ENCODE data around the gene GRIN3B. TPM values are rescaled to one million over a fixed set of nuclear protein-coding genes. Genes with fewer than 3 reads are reported as not detected.

GRIN3B gene
- total and polyA plus RNA-seq, 9 of the 15 experiments (the other 6 are each of a cell fraction or from before 2014, with no cell fraction given), result 0.06 to 0.95 (median 0.19) TPM; not detected in 6

- 0 out of 4 replicates have a peak, but pooled peaks of 1 of the 2 experiments have one; percentile 14 for TF ChIP-seq TEAD1 (CRISPR knock-in tag; IDR thresholded peaks at IDR 0.05)
These were observed 48.1 kb upstream of the GRIN3B start (continued) for GRCh38 chr19:952049-952679.

GRCh38 chr19:952680-953444, 47.4 kb upstream of the GRIN3B start:
- Histone ChIP-seq H3K9me3 (replicated peaks; ENCODE audit: control insufficient read depth, insufficient read depth, low read depth, low read length) (no peaks in the 10 kb centered on the region), H3K36me3 (ENCODE audit: control insufficient read depth, insufficient read depth, low read length) (peaks cover 20% of the 10 kb centered on the region; the same call in 1 of the 3 replicates), H2AFZ (ENCODE audit: low read depth, low read length) (no peak overlapping the region), H3K4me3 (peak overlapping the region; percentile 28), H3K4me2 (ENCODE audit: insufficient read depth, low read length) (peak overlapping the region; percentile 73), H3K79me2 (ENCODE audit: control insufficient read depth, insufficient read depth, low read length) (peaks cover 85% of the 10 kb centered on the region), H4K20me1 (replicated peaks; ENCODE audit: control insufficient read depth, insufficient read depth, low read length) (no peaks in the 10 kb centered on the region), H3K9ac (ENCODE audit: insufficient read depth in 1 of 2, low read depth in 2 of 2, low read length in 2 of 2) (peak overlapping the region; percentile 76 to 83), H3K27ac (ENCODE audit: extremely low read depth, low read depth, low read length) (peak overlapping the region; percentile 96), H3K4me1 (replicated peaks in 1 of 2; ENCODE audit: control insufficient read depth in 2 of 2, insufficient read depth in 2 of 2, low read length in 2 of 2) (peaks cover 51 to 88% of the 10 kb centered on the region in 2 experiments), H3K9me1 (ENCODE audit: control insufficient read depth, insufficient read depth, low read length) (no peaks in the 10 kb centered on the region), H3K27me3 (ENCODE audit: control insufficient read depth in 2 of 2, insufficient read depth in 2 of 2, low read length in 2 of 2) (no peaks in the 10 kb centered on the region)
- ChIA-PET CTCF (ENCODE audit: low intra/inter-chr PET ratio) (interaction anchor here (0.6 kb wide), 1 partner anchor 34 kb away, joined by 3 read pairs; no protein-coding TSS in a partner anchor), POLR2A (interaction anchor here (1.1 to 1.3 kb wide), 3 partner anchors 9 to 11 kb away, joined by 4 to 8 read pairs (median 4); no protein-coding TSS in a partner anchor)
- DNase-seq (ENCODE audit: extremely low read depth in 1 of 4, low spot score in 3 of 4) (peak; percentile 54 to 81 (median 80)), FAIRE-seq (peak; percentile 94), ATAC-seq (peak; percentile 57)
- WGBS (ENCODE audit: insufficient coverage, low coverage, missing lambda C conversion rate), result 4% methylated on average over 15 of the region's 21 CpGs
- in situ Hi-C loops (cut with MboI), result no loop called here
- TSS peak; percentile 89 for BruUV-seq (replicated peaks)
- intact Hi-C loops (cut with micrococcal nuclease), result no loop called here
- TF ChIP-seq ARID1B (IDR thresholded peaks at IDR 0.05) (peak; percentile 43; the same call in 1 of the 2 replicates), NFE2 (IDR thresholded peaks at IDR 0.05; ENCODE audit: low read depth) (no peak), RBBP5 (IDR thresholded peaks at IDR 0.05; ENCODE audit: borderline replicate concordance, insufficient read depth, low read length, poor library complexity, severe bottlenecking) (peak; percentile 17), SRSF9 (IDR thresholded peaks at IDR 0.05; ENCODE audit: borderline replicate concordance, low read depth, low read length) (no peak), CTBP1 (IDR thresholded peaks at IDR 0.05; ENCODE audit: borderline replicate concordance) (peak; percentile 12; the same call in 1 of the 2 replicates), ZNF589 (CRISPR knock-in tag; IDR thresholded peaks at IDR 0.05; ENCODE audit: low read depth) (peak; percentile 6; the same call in 1 of the 2 replicates), KDM2B (CRISPR knock-in tag; IDR thresholded peaks at IDR 0.05) (no peak), MTA3 (IDR thresholded peaks at IDR 0.05; ENCODE audit: borderline replicate concordance) (peak; percentile 33; the same call in 1 of the 2 replicates), EP400 (IDR thresholded peaks at IDR 0.05) (peak; percentile 42; the same call in 1 of the 2 replicates), VEZF1 (CRISPR knock-in tag; IDR thresholded peaks at IDR 0.05) (peak; percentile 94; the same call in 1 of the 2 replicates), RB1 (IDR thresholded peaks at IDR 0.05; ENCODE audit: low read depth) (no peak)
- TF ChIP-seq, protein P1, sequence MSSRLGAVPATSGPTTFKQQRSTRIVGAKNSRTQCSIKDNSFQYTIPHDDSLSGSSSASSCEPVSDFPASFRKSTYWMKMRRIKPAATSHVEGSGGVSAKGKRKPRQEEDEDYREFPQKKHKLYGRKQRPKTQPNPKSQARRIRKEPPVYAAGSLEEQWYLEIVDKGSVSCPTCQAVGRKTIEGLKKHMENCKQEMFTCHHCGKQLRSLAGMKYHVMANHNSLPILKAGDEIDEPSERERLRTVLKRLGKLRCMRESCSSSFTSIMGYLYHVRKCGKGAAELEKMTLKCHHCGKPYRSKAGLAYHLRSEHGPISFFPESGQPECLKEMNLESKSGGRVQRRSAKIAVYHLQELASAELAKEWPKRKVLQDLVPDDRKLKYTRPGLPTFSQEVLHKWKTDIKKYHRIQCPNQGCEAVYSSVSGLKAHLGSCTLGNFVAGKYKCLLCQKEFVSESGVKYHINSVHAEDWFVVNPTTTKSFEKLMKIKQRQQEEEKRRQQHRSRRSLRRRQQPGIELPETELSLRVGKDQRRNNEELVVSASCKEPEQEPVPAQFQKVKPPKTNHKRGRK (tag; IDR thresholded peaks at IDR 0.05), result no peak

Data from K562 (cell line).